Measurements from ENCODE around the gene ANKS1A.

- 0 out of 2 replicates have a peak, but pooled peaks have one; percentile 10 for TF ChIP-seq CTCF (IDR thresholded peaks at IDR 0.05)
- TF ChIP-seq FOXM1 (IDR thresholded peaks at IDR 0.05; ENCODE audit: low read depth): no peak
- TF ChIP-seq RCOR1 (IDR thresholded peaks at IDR 0.05; ENCODE audit: low read length): no peak
These were observed 21.6 kb upstream of the ANKS1A start for GRCh38 chr6:34867484-34867883.
